ENCODE data around the gene SDHAF2.
"Not testable (repeated sequence)": the region's sequence is repeated elsewhere in the genome, so short reads cannot be mapped to it uniquely, and the experiment has no call there.

Gene SDHAF2

GRCh38 chr11:61477727-61478148 lies 47.8 kb downstream of the SDHAF2 start:
- Histone ChIP-seq H3K27me3 (replicated peaks; ENCODE audit: insufficient read depth, low read length) (peaks cover 42% of the 10 kb centered on the region), H3K36me3 (replicated peaks; ENCODE audit: insufficient read depth, low read length) (no peaks in the 10 kb centered on the region), H3K4me1 (ENCODE audit: low read length) (no peaks in the 10 kb centered on the region), H3K27ac (ENCODE audit: low read length) (no peak overlapping the region), H3K79me2 (ENCODE audit: low read length) (no peaks in the 10 kb centered on the region), H3K4me2 (ENCODE audit: low read depth, low read length) (0 out of 2 replicates have a peak overlapping the region, but pooled peaks have one; percentile 13), H2AFZ (ENCODE audit: low read length) (no peak overlapping the region), H3K4me3 (ENCODE audit: low read length) (no peak overlapping the region), H4K20me1 (ENCODE audit: insufficient read depth, low read length) (no peaks in the 10 kb centered on the region), H3F3A (ENCODE audit: insufficient read depth, low read length) (no peaks in the 10 kb centered on the region), H3K9ac (ENCODE audit: low read length) (no peak overlapping the region), H3K9me2 (replicated peaks; ENCODE audit: insufficient read depth, low read length) (no peaks in the 10 kb centered on the region), H3K9me3 (replicated peaks; ENCODE audit: insufficient read depth, low read length) (no peaks in the 10 kb centered on the region)
- peak; percentile 90 for TF ChIP-seq CTCF (IDR thresholded peaks at IDR 0.05; ENCODE audit: low read length)
- no peak for TF ChIP-seq EZH2 (optimal IDR thresholded peaks at IDR 0.05; ENCODE audit: low read depth, low read length)
- peak; percentile 33 for DNase-seq

DNA sequence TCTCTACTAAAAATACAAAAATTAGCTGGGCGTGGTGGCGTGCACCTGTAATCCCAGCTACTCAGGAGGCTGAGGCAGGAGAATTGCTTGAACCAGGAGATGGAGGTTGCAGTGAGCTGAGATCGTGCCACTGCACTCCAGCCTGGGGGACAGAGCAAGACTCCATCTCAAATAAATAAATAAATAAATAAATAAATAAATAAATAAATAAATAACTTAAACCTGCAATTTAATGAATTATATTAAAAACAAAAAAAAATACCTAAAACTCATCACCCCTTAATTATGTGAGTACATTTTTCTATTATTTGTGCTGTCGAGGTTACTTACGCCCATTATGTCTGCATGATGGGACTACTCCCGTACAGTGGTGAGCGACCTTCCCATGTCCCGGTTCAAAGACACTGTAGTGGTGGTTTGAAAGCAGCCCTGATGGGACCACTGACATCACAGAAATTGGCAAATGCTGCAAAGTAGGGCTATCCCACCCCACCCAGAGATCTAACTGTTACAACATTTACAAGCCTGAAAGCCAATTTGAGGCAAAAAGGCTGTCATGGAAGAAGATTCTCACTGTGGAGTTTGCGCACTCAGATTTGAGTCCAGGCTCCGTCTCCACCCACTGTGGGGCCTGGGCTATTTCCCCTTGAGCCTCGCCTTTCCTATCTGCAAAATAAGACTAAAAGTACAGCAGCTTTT lies 49.6 kb downstream of the SDHAF2 start:
- not testable (repeated sequence) for DNase-seq

GRCh38 chr11:61480261-61480993 lies 50.5 kb downstream of the SDHAF2 start:
- no peak for TF ChIP-seq EZH2 (optimal IDR thresholded peaks at IDR 0.05; ENCODE audit: low read depth, low read length)
- TF ChIP-seq EZH2phosphoT487 (IDR thresholded peaks at IDR 0.05; ENCODE audit: low read length): no peak
- TF ChIP-seq CTCF (IDR thresholded peaks at IDR 0.05; ENCODE audit: low read length): no peak
- Histone ChIP-seq H3K4me2 (ENCODE audit: low read depth, low read length) (no peak overlapping the region), H3F3A (ENCODE audit: insufficient read depth, low read length) (no peaks in the 10 kb centered on the region)

More for the DNA sequence above, 49.6 kb downstream of the SDHAF2 start:
- not testable (repeated sequence) for H3K79me2 ChIP-seq (ENCODE audit: low read length); H3K9me2 ChIP-seq (replicated peaks; ENCODE audit: insufficient read depth, low read length); H3K4me1 ChIP-seq (ENCODE audit: low read length); H3K9ac ChIP-seq (ENCODE audit: low read length); H3K36me3 ChIP-seq (replicated peaks; ENCODE audit: insufficient read depth, low read length); H4K20me1 ChIP-seq (ENCODE audit: insufficient read depth, low read length); H2AFZ ChIP-seq (ENCODE audit: low read length); H3K4me2 ChIP-seq (ENCODE audit: low read depth, low read length); H3K4me3 ChIP-seq (ENCODE audit: low read length); H3K9me3 ChIP-seq (replicated peaks; ENCODE audit: insufficient read depth, low read length); H3F3A ChIP-seq (ENCODE audit: insufficient read depth, low read length); H3K27ac ChIP-seq (ENCODE audit: low read length)
- peaks cover 54% of the 10 kb centered on the region for H3K27me3 ChIP-seq (replicated peaks; ENCODE audit: insufficient read depth, low read length)

GRCh38 chr11:61480994-61481335 lies 51.0 kb downstream of the SDHAF2 start:
- no peaks in the 10 kb centered on the region for H3K9me3 ChIP-seq (replicated peaks; ENCODE audit: insufficient read depth, low read length)
- no peaks in the 10 kb centered on the region for H3K79me2 ChIP-seq (ENCODE audit: low read length)
- no peaks in the 10 kb centered on the region for H3F3A ChIP-seq (ENCODE audit: insufficient read depth, low read length)
- TF ChIP-seq EZH2phosphoT487 (IDR thresholded peaks at IDR 0.05; ENCODE audit: low read length): no peak
- no peak for TF ChIP-seq EZH2 (optimal IDR thresholded peaks at IDR 0.05; ENCODE audit: low read depth, low read length)
- no peak for TF ChIP-seq CTCF (IDR thresholded peaks at IDR 0.05; ENCODE audit: low read length)
- H3K9ac ChIP-seq (ENCODE audit: low read length): no peak overlapping the region
- H3K36me3 ChIP-seq (replicated peaks; ENCODE audit: insufficient read depth, low read length): no peaks in the 10 kb centered on the region
- H3K27me3 ChIP-seq (replicated peaks; ENCODE audit: insufficient read depth, low read length): peaks cover 68% of the 10 kb centered on the region
- no peaks in the 10 kb centered on the region for H3K4me1 ChIP-seq (ENCODE audit: low read length)
- H4K20me1 ChIP-seq (ENCODE audit: insufficient read depth, low read length): no peaks in the 10 kb centered on the region
- no peak overlapping the region for H3K4me3 ChIP-seq (ENCODE audit: low read length)
- DNase-seq: no peak
- no peak overlapping the region for H2AFZ ChIP-seq (ENCODE audit: low read length)
- H3K4me2 ChIP-seq (ENCODE audit: low read depth, low read length): no peak overlapping the region
- no peak overlapping the region for H3K27ac ChIP-seq (ENCODE audit: low read length)
- H3K9me2 ChIP-seq (replicated peaks; ENCODE audit: insufficient read depth, low read length): no peaks in the 10 kb centered on the region

More at GRCh38 chr11:61480261-61480993, 50.5 kb downstream of the SDHAF2 start:
- Histone ChIP-seq H4K20me1 (ENCODE audit: insufficient read depth, low read length) (no peaks in the 10 kb centered on the region), H3K4me3 (ENCODE audit: low read length) (no peak overlapping the region), H3K27me3 (replicated peaks; ENCODE audit: insufficient read depth, low read length) (peaks cover 62% of the 10 kb centered on the region), H3K9me3 (replicated peaks; ENCODE audit: insufficient read depth, low read length) (no peaks in the 10 kb centered on the region), H3K9ac (ENCODE audit: low read length) (no peak overlapping the region), H3K79me2 (ENCODE audit: low read length) (no peaks in the 10 kb centered on the region), H2AFZ (ENCODE audit: low read length) (no peak overlapping the region), H3K36me3 (replicated peaks; ENCODE audit: insufficient read depth, low read length) (no peaks in the 10 kb centered on the region), H3K27ac (ENCODE audit: low read length) (no peak overlapping the region), H3K9me2 (replicated peaks; ENCODE audit: insufficient read depth, low read length) (no peaks in the 10 kb centered on the region), H3K4me1 (ENCODE audit: low read length) (no peaks in the 10 kb centered on the region)
- DNase-seq: no peak
